Epithelial cell of proximal tubule (primary cell): ENCODE results near the gene IGFBP3. TPM values are rescaled to one million over a fixed set of nuclear protein-coding genes. Genes with fewer than 3 reads are reported as not detected.

Experiments
- DNase-seq: peaks from one replicate; pipeline ENCODE4 v3.0.0-alpha.2; 2011; ENCODE audit warnings: low read depth
- H3K4me3 ChIP-seq: 2 replicates; pipeline ENCODE4 v1.5.1; 2011; ENCODE audit warnings: low read depth, mild to moderate bottlenecking, low read length
- total RNA-seq: library from RNA; depleted of rRNA; stranded (reverse); fragments of >200 nt; gene quantifications from 2 replicates; pipeline ENCODE4 v1.2.3, GENCODE V29; 2015
- TF ChIP-seq, protein P1 (sequence below): conservative IDR thresholded peaks from 2 replicates; pipeline ENCODE4 v1.5.1; 2012; ENCODE audit warnings: low read depth, mild to moderate bottlenecking, low read length

Gene IGFBP3
- total RNA-seq, 1 donor from 2014 or later: 338 TPM

DNA sequence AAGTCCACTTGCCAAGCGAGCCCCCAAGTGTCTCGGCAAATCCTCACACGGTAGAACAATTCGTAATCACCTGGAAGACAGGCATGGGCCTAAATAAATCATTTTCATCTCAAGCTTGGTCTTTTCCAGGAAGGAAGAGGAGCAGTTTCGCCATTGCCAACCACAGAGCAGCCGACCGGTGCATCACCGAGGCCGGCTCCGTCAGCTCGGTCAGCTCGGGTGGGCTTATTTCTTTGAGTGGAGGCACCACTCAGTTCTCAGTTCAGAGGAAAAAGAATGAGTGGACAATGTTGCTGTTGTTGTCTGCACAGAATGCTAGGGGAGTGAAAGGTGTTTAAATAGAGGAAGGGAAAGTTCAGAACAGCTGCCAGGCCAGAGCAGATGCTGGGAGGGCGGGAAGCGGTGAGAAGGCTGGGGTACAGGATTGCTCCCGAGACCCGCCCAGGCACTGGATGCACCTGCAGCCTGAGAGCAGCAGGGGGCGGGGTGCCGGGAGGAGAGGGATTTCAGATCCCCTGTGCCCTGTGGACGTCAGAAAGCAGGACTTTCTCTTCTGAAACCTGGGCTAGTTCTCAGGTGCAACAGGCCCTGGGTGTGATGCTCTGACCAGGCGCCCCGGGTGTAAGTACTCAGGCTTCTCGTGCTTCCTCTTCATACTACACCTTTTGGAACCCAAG, 17.7 kb upstream of the IGFBP3 start:
- TF ChIP-seq, protein P1, sequence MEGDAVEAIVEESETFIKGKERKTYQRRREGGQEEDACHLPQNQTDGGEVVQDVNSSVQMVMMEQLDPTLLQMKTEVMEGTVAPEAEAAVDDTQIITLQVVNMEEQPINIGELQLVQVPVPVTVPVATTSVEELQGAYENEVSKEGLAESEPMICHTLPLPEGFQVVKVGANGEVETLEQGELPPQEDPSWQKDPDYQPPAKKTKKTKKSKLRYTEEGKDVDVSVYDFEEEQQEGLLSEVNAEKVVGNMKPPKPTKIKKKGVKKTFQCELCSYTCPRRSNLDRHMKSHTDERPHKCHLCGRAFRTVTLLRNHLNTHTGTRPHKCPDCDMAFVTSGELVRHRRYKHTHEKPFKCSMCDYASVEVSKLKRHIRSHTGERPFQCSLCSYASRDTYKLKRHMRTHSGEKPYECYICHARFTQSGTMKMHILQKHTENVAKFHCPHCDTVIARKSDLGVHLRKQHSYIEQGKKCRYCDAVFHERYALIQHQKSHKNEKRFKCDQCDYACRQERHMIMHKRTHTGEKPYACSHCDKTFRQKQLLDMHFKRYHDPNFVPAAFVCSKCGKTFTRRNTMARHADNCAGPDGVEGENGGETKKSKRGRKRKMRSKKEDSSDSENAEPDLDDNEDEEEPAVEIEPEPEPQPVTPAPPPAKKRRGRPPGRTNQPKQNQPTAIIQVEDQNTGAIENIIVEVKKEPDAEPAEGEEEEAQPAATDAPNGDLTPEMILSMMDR: peak; percentile 41
- DNase-seq: no peak

DNA sequence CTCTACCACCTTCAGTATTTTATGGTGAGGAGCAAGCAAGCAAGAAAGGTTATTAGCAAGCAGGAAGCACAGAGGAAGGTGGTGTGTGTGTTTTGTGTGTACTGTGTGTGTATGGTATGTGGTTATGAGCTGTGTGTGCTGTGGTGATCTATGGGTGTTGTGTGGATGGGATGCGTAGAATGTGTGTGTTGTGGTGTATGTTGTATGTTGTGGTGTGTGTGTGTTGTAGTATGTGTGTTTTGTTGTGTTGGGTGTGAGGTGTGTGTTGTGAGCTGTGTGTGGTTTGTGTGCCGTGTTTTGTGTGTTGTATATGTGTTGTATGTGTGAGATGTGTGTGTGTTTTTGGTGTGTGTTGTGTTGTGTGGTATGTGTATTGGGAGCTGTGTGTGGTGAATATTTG, 16.8 kb upstream of the IGFBP3 start:
- TF ChIP-seq, protein P1: no peak
- H3K4me3 ChIP-seq: no peak overlapping the region
- DNase-seq: no peak

More for the DNA sequence above, 17.7 kb upstream of the IGFBP3 start:
- no peak overlapping the region for H3K4me3 ChIP-seq

DNA sequence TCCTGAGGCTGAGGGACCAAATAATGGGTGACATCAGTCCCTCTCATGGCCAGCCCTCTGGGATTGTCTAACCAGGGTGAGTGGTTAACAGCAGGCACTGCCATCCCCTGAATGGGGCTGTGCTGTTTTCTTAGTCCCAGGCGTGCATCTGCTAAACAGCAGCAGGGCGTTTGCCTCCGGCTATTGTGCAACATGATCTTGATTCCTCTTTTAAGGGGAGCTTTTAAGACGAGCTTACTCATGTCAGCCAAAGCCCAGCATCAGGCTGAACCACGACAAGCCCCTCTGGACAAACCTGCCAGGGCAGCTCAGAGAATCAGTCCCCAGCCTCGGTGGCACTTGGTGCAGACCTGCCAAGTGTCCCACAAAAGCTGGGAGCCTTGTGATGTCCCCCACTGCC, 16.2 kb upstream of the IGFBP3 start:
- no peak for DNase-seq
- TF ChIP-seq, protein P1: no peak
- H3K4me3 ChIP-seq: no peak overlapping the region

DNA sequence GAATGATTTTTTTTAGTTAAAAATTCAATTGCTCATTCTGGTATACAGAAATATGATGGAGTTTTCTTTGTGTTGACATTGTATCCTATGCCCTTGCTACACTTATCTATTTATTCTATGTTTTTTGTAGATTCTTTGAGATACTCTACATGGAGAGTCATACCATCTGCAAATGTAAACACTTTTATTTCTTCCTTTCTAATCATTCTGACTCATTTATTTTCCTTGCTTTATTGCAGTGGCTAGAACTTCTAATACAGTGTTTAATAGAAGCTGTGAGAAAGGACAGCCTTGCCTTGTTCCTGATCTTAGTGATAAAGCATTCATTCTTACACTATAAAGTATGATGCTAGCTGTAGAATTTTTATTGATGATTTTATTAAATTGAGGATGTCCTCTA, 9.9 kb upstream of the IGFBP3 start:
- DNase-seq: no peak
- no peak overlapping the region for H3K4me3 ChIP-seq
- TF ChIP-seq, protein P1: no peak

DNA sequence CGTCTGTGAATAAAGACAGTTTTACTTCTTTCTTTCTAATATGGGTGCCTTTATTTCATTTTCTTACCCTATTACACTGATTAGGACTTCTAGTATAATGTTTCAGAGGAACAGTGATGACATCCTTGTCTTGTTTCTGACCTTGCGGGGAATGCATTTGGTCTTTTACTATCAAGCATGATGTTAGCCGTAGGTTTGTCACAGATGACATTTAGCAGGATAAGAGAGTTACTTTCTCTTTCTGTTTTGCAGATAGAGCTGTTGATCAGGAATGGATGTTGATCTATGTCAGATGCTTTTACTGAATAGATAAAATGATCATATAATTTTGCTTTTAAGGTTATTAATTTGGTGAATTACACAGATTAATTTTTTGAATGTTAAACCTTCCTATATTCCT, 6.6 kb upstream of the IGFBP3 start:
- H3K4me3 ChIP-seq: no peak overlapping the region
- TF ChIP-seq, protein P1: no peak
- no peak for DNase-seq

DNA sequence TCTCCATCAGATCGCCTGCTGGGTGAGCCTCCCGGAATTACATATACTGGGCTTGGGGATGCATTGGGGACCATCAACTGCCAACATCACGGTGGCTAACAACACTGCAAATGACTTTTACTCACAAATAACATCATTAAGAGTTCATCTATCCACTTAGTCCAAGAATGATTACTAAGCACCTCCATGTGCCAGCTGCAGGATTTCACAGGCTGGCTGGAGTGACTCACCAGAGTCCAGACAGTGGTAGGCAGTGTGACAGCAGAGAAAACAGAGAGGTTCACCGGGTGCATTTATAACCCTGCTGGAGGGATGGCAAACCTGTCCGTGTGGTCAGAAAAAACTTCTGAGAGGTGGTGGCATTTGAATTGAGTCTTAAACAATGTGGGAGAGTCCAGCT, 3.2 kb upstream of the IGFBP3 start:
- peak; percentile 72 for DNase-seq
- no peak overlapping the region for H3K4me3 ChIP-seq
- TF ChIP-seq, protein P1: peak; percentile 28

DNA sequence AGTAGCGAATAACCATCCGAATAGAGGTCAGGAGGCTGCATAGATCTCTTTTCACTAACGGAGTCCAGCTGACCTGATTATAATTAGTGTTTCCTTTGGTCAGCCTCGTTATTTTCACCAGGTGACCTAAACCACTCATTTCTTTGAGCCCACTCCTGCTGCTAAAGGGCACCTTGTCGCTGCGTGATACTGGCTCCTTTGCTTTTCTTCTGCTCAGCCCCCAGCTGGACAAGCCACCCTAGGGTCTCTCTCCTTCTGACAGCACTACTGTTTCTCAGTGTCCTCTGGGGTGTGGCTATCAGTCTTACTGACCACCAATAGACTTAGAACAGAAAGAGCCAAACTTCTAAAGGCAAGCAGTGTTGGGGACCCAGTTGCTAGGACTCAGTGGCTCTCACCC, 2.7 kb upstream of the IGFBP3 start:
- TF ChIP-seq, protein P1: no peak
- no peak overlapping the region for H3K4me3 ChIP-seq
- no peak for DNase-seq
